GM10248 (cell line): ENCODE results near the gene DTD1.

Source experiments
- CTCF ChIA-PET: fragments of 300-600 bp; sonication (Branson Sonifier 250); formaldehyde crosslinking; extraction: SDS; loops from one replicate; lab custom pipeline; 2021; ENCODE audit warnings: antibody characterized with exemption; lab: Yijun Ruan, JAX
- POLR2A ChIA-PET: fragments of 350-650 bp; sonication (Branson Sonifier 250); formaldehyde crosslinking; extraction: SDS; loops from one replicate; lab custom pipeline; 2020; ENCODE audit warnings: antibody characterized with exemption; lab: Yijun Ruan, JAX
- DNase-seq: peaks from one replicate; pipeline ENCODE4 v3.0.0; 2012; ENCODE audit errors: extremely low spot score
- TF ChIP-seq, protein P1 (sequence below): IDR thresholded peaks from 2 replicates; pipeline ENCODE4 v1.5.1; 2012; ENCODE audit warnings: mild to moderate bottlenecking, low read depth; ENCODE audit errors: extremely low read depth, missing control alignments, control extremely low read depth

DTD1 gene

DNA sequence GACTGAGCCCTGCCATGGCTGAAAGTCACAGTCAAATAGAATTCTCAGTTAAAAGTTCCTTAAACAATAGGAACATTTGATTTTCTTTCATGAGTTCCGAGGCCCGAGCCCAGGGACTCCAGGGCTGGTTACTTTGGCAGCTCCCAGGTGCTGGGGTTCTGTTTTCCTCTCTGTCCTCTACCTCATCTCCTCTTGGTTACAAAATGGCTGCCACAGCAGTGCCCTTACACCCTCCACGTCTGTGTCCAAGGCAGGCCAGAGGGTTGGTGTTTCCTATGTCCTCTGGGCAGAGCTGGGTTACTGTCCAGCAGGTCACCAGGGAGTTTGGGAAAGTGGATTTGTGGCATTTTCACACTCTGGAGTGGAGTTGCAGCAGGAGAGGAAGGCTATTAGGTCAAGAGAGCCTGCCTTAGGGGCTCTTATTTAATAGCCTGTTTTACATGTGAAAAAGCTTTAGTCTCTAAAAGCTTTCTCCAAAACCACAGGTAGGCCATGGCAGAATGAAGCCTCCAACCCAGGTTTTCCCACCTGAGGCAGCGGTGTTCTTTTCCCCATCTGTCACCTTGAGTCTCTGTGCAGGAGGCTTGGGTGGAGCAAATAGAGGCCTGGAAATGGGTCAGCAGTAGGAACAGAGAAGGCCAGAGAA is 111.0 kb downstream of the DTD1 start:
- TF ChIP-seq, protein P1, sequence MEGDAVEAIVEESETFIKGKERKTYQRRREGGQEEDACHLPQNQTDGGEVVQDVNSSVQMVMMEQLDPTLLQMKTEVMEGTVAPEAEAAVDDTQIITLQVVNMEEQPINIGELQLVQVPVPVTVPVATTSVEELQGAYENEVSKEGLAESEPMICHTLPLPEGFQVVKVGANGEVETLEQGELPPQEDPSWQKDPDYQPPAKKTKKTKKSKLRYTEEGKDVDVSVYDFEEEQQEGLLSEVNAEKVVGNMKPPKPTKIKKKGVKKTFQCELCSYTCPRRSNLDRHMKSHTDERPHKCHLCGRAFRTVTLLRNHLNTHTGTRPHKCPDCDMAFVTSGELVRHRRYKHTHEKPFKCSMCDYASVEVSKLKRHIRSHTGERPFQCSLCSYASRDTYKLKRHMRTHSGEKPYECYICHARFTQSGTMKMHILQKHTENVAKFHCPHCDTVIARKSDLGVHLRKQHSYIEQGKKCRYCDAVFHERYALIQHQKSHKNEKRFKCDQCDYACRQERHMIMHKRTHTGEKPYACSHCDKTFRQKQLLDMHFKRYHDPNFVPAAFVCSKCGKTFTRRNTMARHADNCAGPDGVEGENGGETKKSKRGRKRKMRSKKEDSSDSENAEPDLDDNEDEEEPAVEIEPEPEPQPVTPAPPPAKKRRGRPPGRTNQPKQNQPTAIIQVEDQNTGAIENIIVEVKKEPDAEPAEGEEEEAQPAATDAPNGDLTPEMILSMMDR: no peak
- ChIA-PET CTCF (interaction anchor here (0.9 to 1.9 kb wide), 3 partner anchors 8 to 66 kb away, joined by 4 read pairs; no protein-coding TSS in a partner anchor), POLR2A (no interaction called here)
- no peak for DNase-seq

DNA sequence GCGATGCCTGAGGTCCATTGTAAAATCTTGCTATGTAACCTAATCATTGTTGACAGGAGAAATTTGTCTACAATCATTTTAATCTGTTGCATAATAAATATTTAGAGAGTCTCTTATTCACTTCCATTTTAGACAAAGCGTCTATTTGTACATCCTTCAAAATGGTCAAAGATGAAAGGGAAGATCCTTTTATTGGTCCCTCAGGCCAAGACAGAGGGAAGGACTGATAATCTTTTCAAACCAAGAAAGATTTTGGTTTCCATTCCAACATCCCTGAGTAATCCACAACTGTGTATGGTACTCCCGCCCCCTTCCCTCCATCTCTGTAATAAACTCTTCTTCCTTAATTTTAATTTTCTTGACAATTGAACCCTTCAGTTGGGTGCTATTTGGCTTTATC is 114.1 kb downstream of the DTD1 start:
- DNase-seq: no peak
- ChIA-PET CTCF (no interaction called here), POLR2A (no interaction called here)
- TF ChIP-seq, protein P1: no peak

DNA sequence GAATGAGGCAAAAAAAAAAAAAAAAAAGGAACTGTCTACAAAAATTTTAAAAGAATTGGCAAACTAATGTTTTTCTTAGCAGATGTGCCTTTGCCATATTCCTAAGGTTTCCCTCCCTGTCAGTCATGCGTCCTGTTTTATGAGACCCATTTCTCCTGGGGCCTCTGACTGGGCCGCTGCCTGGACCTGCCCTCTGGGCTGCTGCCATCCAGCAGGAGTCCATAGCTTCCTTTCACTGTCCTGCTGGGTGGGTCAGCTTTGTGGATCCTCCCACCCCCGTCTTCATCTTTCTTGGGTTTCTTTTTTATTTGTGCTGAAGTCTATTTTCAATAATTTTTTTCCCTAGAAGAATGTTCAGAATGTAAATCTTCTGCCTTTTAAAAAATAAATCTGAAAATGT is 114.9 kb downstream of the DTD1 start:
- TF ChIP-seq, protein P1: no peak
- DNase-seq: no peak
- CTCF ChIA-PET: interaction anchor here (2.1 kb wide), 1 partner anchor 69 kb away, joined by 6 read pairs; no protein-coding TSS in a partner anchor
- POLR2A ChIA-PET: no interaction called here

DNA sequence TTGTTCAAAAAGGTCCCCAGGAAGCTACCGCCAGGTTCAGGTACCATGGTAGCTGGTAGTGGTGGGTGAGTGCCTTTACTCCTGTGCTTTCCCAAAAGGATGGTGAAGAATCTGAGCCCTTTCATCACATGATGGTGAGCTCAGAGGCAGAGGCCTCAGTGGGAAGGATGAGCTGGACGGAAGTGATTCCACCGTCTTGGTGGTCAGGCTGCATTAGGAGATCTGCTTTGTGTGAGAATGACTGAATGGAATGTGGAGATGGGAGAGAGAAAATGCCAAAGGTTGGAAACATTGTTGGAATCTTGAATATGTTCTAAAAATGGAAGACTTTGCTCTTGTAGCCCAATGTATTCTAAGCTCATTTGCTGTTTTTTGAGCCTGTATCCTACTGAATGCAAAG is 117.6 kb downstream of the DTD1 start:
- TF ChIP-seq, protein P1: no peak
- POLR2A ChIA-PET: no interaction called here
- CTCF ChIA-PET: interaction anchor here (0.8 to 2.0 kb wide), 4 partner anchors 12 to 77 kb away, joined by 3 to 5 read pairs (median 4); no protein-coding TSS in a partner anchor
- no peak for DNase-seq

DNA sequence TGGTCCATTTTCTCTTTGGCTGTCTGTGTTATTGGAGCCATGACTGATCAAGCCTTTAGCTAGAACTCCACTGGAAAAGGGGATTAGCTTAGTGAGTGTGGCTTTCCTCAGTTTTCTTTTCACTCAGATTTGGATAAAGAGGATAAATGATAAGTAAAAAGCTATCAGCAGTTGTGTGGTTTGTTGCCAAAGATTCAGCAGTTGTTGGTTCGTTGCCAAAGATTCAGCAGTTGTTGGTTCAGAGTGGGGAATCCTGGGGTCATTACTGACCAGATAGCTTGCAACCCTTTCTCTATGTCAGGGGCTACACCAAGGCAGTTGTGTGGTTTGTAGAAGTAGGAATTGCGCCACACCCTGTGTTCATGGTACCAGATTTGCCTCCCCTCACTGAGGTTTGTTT is 118.1 kb downstream of the DTD1 start:
- TF ChIP-seq, protein P1: no peak
- no peak for DNase-seq
- ChIA-PET POLR2A (no interaction called here), CTCF (interaction anchor here (0.8 to 2.0 kb wide), 3 partner anchors 11 to 77 kb away, joined by 3 to 5 read pairs (median 3); no protein-coding TSS in a partner anchor)

DNA sequence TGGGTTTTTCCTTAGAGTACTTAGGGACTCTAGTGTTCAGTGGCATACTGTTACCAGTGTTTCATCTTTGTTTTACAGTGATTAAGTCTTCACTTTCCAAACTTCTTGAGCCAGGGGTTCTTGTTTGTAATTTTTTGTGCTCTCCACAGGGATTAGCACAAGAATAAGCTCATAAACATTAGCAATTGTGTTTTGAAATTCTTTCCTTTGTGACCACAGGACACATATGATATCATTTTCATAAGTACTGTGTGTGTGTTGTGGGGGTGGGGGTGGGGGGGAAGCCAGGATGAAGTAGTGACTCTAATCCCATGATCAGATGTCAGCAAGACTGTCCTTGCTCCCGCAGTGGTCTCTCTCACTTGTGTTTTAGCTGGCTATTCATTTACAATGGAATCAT is 124.3 kb downstream of the DTD1 start:
- no peak for DNase-seq
- TF ChIP-seq, protein P1: no peak
- ChIA-PET POLR2A (no interaction called here), CTCF (interaction anchor here (0.7 to 1.2 kb wide), 2 partner anchors 8 to 18 kb away, joined by 3 to 4 read pairs; no protein-coding TSS in a partner anchor)
